Activated T-helper 1 cell treated with anti-CD3 and anti-CD28 coated beads, Interleukin-12 subunit alpha, Interleukin-12 subunit beta, Interleukin-2, Interleukin-4 antibody, amounts not matched to agents 30 ng/mL and 10 ng/mL and 1 ng/mL, durations not matched to agents 14 hours and 24 hours and 36 hours (primary cell): ENCODE measurements around the gene ZDHHC21. TPM values are rescaled to one million over a fixed set of nuclear protein-coding genes. Genes with fewer than 3 reads are reported as not detected.

ENCODE experiments used
- DNase-seq: peaks from one replicate; pipeline ENCODE4 v3.0.0; 2021; ENCODE audit warnings: low spot score
- H3K27ac Mint-ChIP-seq: one replicate; pipeline ENCODE4 v1.8.0; 2021; ENCODE audit warnings: mild to moderate bottlenecking, mixed read lengths
- H3K27me3 Mint-ChIP-seq: one replicate; pipeline ENCODE4 v1.8.0; 2022; ENCODE audit warnings: mild to moderate bottlenecking, moderate library complexity, mixed read lengths; ENCODE audit not compliant: insufficient read depth
- H3K36me3 Mint-ChIP-seq: one replicate; pipeline ENCODE4 v1.8.0; 2021; ENCODE audit warnings: low read depth, mixed read lengths
- H3K4me1 Mint-ChIP-seq: one replicate; pipeline ENCODE4 v1.8.0; 2021; ENCODE audit warnings: low read depth, mixed read lengths
- H3K4me3 Mint-ChIP-seq: one replicate; pipeline ENCODE4 v1.8.0; 2021; ENCODE audit warnings: mild to moderate bottlenecking, moderate library complexity, mixed read lengths
- H3K9me3 Mint-ChIP-seq: one replicate; pipeline ENCODE4 v1.8.0; 2021; ENCODE audit warnings: mixed read lengths
- intact Hi-C: fragments of 100-400 bp; cut with micrococcal nuclease; formaldehyde crosslinking; loops from one replicate; pipeline ENCODE4 v1.15.1; 2024
- total RNA-seq: library from RNA; stranded (reverse); gene quantifications from 2 replicates; pipeline ENCODE4 v1.2.3, GENCODE V29; 2022

The ZDHHC21 gene
- total RNA-seq: 12.7 and 13.7 TPM in 2 replicates

- H3K4me3 Mint-ChIP-seq: peak within 1 kb of the TSS; percentile 97
- H3K4me1 Mint-ChIP-seq: peaks cover 43% of the 10 kb centered on the region
- H3K9me3 Mint-ChIP-seq: no peaks in the 10 kb centered on the region
- peaks cover 11% of the 10 kb centered on the region for H3K36me3 Mint-ChIP-seq
- intact Hi-C loops: loop anchor here (10.0 kb wide), 1 partner anchor 601 kb away; no protein-coding TSS in a partner anchor
- H3K27ac Mint-ChIP-seq: peak within 1 kb of the TSS; percentile 97
- DNase-seq: peak; percentile 53
- peaks cover 12% of the 10 kb centered on the region for H3K27me3 Mint-ChIP-seq
Measured at GRCh38 chr9:14693251-14693861, at the start of gene ZDHHC21. Gene ZDHHC21 (minus strand): TSS chr9:14693432. CDS start chr9:14674340, 19,092 bp downstream.

GRCh38 chr9:14741369-14741768 lies 48.1 kb upstream of the ZDHHC21 start:
- Mint-ChIP-seq H3K9me3 (no peaks in the 10 kb centered on the region), H3K4me3 (no peak overlapping the region), H3K27me3 (peaks cover 5% of the 10 kb centered on the region), H3K36me3 (no peaks in the 10 kb centered on the region), H3K4me1 (no peaks in the 10 kb centered on the region), H3K27ac (no peak overlapping the region)
- intact Hi-C loops: no loop called here
- DNase-seq: no peak

GRCh38 chr9:14733133-14733532 lies 39.9 kb upstream of the ZDHHC21 start:
- Mint-ChIP-seq H3K9me3 (no peaks in the 10 kb centered on the region), H3K36me3 (no peaks in the 10 kb centered on the region), H3K4me1 (no peaks in the 10 kb centered on the region), H3K27me3 (peaks cover 9% of the 10 kb centered on the region), H3K27ac (no peak overlapping the region), H3K4me3 (no peak overlapping the region)
- DNase-seq: no peak
- intact Hi-C loops: no loop called here

GRCh38 chr9:14731294-14731981 lies 38.2 kb upstream of the ZDHHC21 start:
- intact Hi-C loops: no loop called here
- DNase-seq: no peak
- Mint-ChIP-seq H3K4me3 (no peak overlapping the region), H3K9me3 (no peaks in the 10 kb centered on the region), H3K27ac (no peak overlapping the region), H3K27me3 (peaks cover 9% of the 10 kb centered on the region), H3K4me1 (no peaks in the 10 kb centered on the region), H3K36me3 (no peaks in the 10 kb centered on the region)

GRCh38 chr9:14730461-14730898 lies 37.2 kb upstream of the ZDHHC21 start:
- H3K27me3 Mint-ChIP-seq: peaks cover 7% of the 10 kb centered on the region
- no peak overlapping the region for H3K27ac Mint-ChIP-seq
- H3K4me3 Mint-ChIP-seq: no peak overlapping the region
- no peaks in the 10 kb centered on the region for H3K4me1 Mint-ChIP-seq
- no peaks in the 10 kb centered on the region for H3K36me3 Mint-ChIP-seq
- intact Hi-C loops: no loop called here
- H3K9me3 Mint-ChIP-seq: no peaks in the 10 kb centered on the region
- DNase-seq: no peak

GRCh38 chr9:14723301-14723700 lies 30.1 kb upstream of the ZDHHC21 start:
- Mint-ChIP-seq H3K27me3 (peaks cover 5% of the 10 kb centered on the region), H3K4me1 (no peaks in the 10 kb centered on the region), H3K27ac (no peak overlapping the region), H3K36me3 (no peaks in the 10 kb centered on the region), H3K9me3 (no peaks in the 10 kb centered on the region), H3K4me3 (no peak overlapping the region)
- intact Hi-C loops: no loop called here
- no peak for DNase-seq

GRCh38 chr9:14722391-14723035 lies 29.3 kb upstream of the ZDHHC21 start, which contains the start of gene CER1:
Gene CER1 (minus strand): TSS chr9:14722733. CDS start chr9:14722672, 61 bp downstream.
- Mint-ChIP-seq H3K4me1 (no peaks in the 10 kb centered on the region), H3K36me3 (no peaks in the 10 kb centered on the region), H3K27me3 (peaks cover 5% of the 10 kb centered on the region), H3K9me3 (no peaks in the 10 kb centered on the region), H3K27ac (no peak within 1 kb of the TSS), H3K4me3 (no peak within 1 kb of the TSS)
- intact Hi-C loops: no loop called here
- no peak for DNase-seq

GRCh38 chr9:14719231-14719923 lies 26.1 kb upstream of the ZDHHC21 start:
- Mint-ChIP-seq H3K4me1 (no peaks in the 10 kb centered on the region), H3K4me3 (no peak overlapping the region), H3K36me3 (no peaks in the 10 kb centered on the region), H3K9me3 (no peaks in the 10 kb centered on the region), H3K27me3 (peaks cover 2% of the 10 kb centered on the region), H3K27ac (no peak overlapping the region)
- intact Hi-C loops: no loop called here
- no peak for DNase-seq

GRCh38 chr9:14715102-14715501 lies 21.9 kb upstream of the ZDHHC21 start:
- intact Hi-C loops: no loop called here
- Mint-ChIP-seq H3K27ac (no peak overlapping the region), H3K36me3 (no peaks in the 10 kb centered on the region), H3K27me3 (no peaks in the 10 kb centered on the region), H3K4me1 (no peaks in the 10 kb centered on the region), H3K9me3 (no peaks in the 10 kb centered on the region), H3K4me3 (no peak overlapping the region)
- DNase-seq: no peak

GRCh38 chr9:14713187-14713767 lies 20.0 kb upstream of the ZDHHC21 start:
- Mint-ChIP-seq H3K27ac (no peak overlapping the region), H3K4me3 (no peak overlapping the region), H3K4me1 (no peaks in the 10 kb centered on the region), H3K36me3 (no peaks in the 10 kb centered on the region), H3K27me3 (no peaks in the 10 kb centered on the region), H3K9me3 (no peaks in the 10 kb centered on the region)
- intact Hi-C loops: no loop called here
- no peak for DNase-seq

GRCh38 chr9:14710804-14711203 lies 17.6 kb upstream of the ZDHHC21 start:
- H3K36me3 Mint-ChIP-seq: no peaks in the 10 kb centered on the region
- intact Hi-C loops: no loop called here
- H3K27me3 Mint-ChIP-seq: no peaks in the 10 kb centered on the region
- peaks cover 15% of the 10 kb centered on the region for H3K9me3 Mint-ChIP-seq
- H3K4me3 Mint-ChIP-seq: no peak overlapping the region
- no peak for DNase-seq
- no peaks in the 10 kb centered on the region for H3K4me1 Mint-ChIP-seq
- no peak overlapping the region for H3K27ac Mint-ChIP-seq

GRCh38 chr9:14706530-14707140 lies 13.4 kb upstream of the ZDHHC21 start:
- intact Hi-C loops: no loop called here
- Mint-ChIP-seq H3K9me3 (peaks cover 28% of the 10 kb centered on the region), H3K27me3 (peaks cover 4% of the 10 kb centered on the region), H3K36me3 (peaks cover 3% of the 10 kb centered on the region), H3K4me1 (no peaks in the 10 kb centered on the region), H3K4me3 (no peak overlapping the region), H3K27ac (no peak overlapping the region)
- no peak for DNase-seq
